ENCODE results near the gene DAB2IP.

Gene DAB2IP

DNA sequence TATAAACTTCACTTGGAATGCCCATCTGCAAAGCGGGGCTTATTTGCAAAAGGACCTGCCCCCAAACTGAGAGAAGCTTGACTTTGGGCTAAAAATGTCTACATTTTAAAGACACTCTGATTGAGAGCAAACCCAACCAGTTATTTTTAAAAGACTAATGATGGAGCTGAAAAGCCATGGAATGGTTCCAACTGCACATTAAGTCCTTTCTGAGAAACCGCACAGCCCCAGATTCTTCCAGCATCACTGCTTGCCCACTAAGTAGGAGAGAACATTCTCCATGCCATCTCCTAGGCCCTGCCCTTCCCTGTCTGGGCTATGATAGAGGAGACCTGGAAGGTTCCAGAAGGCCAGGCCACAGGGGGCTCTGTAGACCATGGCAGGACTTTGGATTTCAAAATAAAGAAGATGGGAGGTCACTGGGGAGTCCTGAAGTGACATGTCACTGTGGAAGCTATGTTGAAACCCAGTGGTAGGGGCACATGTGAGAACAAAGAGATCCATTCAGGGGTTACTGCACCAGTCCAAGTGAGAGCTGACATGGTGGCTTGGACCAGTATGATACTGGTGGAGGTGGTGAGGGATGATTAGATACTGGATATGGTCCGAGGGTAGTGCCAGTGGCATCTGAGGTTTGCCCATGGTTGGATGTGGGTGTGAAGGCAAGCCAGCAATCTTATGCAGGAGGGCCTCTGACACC is 179.2 kb downstream of the DAB2IP start:
- POLR2A ChIA-PET = no interaction called here
- CTCF ChIA-PET = no interaction called here
- TF ChIP-seq CTBP1 (IDR thresholded peaks at IDR 0.05; ENCODE audit: borderline replicate concordance) = no peak
- TF ChIP-seq NFRKB (IDR thresholded peaks at IDR 0.05) = no peak
- no peak for TF ChIP-seq HDGF (IDR thresholded peaks at IDR 0.05; ENCODE audit: borderline replicate concordance)
- TF ChIP-seq L3MBTL2 (conservative IDR thresholded peaks at IDR 0.05) = no peak
- TF ChIP-seq TARDBP (IDR thresholded peaks at IDR 0.05) = no peak
- TF ChIP-seq, protein P1, sequence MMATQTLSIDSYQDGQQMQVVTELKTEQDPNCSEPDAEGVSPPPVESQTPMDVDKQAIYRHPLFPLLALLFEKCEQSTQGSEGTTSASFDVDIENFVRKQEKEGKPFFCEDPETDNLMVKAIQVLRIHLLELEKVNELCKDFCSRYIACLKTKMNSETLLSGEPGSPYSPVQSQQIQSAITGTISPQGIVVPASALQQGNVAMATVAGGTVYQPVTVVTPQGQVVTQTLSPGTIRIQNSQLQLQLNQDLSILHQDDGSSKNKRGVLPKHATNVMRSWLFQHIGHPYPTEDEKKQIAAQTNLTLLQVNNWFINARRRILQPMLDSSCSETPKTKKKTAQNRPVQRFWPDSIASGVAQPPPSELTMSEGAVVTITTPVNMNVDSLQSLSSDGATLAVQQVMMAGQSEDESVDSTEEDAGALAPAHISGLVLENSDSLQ (IDR thresholded peaks at IDR 0.05) = no peak
- no peak for TF ChIP-seq FOXK2 (IDR thresholded peaks at IDR 0.05)
- no peak for TF ChIP-seq FOXM1 (IDR thresholded peaks at IDR 0.05; ENCODE audit: borderline replicate concordance)
- TF ChIP-seq LEF1 (IDR thresholded peaks at IDR 0.05; ENCODE audit: borderline replicate concordance) = no peak
- TF ChIP-seq FOXA1 (IDR thresholded peaks at IDR 0.05) = no peak
- no peak for TF ChIP-seq ELF4 (IDR thresholded peaks at IDR 0.05)
- no peak for TF ChIP-seq BHLHE40 (IDR thresholded peaks at IDR 0.05; ENCODE audit: borderline replicate concordance)
- no peak for TF ChIP-seq ARNT (IDR thresholded peaks at IDR 0.05)
- no peak for TF ChIP-seq SP1 (IDR thresholded peaks at IDR 0.05)
- DNase-seq (ENCODE audit: extremely low spot score) = no peak

DNA sequence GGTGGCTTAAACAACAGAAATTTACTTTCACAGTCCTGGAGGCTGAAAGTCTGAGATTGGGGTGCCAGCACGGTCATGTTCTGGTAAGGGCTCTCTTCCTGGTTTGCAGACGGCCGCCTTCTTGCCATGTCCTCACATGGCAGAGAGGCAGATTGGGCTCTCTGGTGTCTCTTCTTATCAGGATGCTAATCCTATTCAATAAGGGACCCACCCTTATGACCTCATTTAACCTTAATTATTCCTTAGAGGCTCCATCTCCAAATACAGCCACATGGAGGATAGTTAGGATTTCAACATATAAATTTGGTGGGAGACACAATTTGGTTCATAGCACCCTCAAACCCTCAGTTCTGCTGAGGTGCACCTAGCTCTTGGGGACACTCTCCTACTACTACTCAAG is 180.4 kb downstream of the DAB2IP start:
- POLR2A ChIA-PET = no interaction called here
- no peak for TF ChIP-seq SP1 (IDR thresholded peaks at IDR 0.05)
- TF ChIP-seq HDGF (IDR thresholded peaks at IDR 0.05; ENCODE audit: borderline replicate concordance) = no peak
- no peak for TF ChIP-seq TARDBP (IDR thresholded peaks at IDR 0.05)
- no peak for TF ChIP-seq ZNF384 (IDR thresholded peaks at IDR 0.05)
- TF ChIP-seq CTBP1 (IDR thresholded peaks at IDR 0.05; ENCODE audit: borderline replicate concordance) = no peak
- TF ChIP-seq, protein P1 (IDR thresholded peaks at IDR 0.05) = no peak
- no peak for DNase-seq (ENCODE audit: extremely low spot score)
- CTCF ChIA-PET = no interaction called here

DNA sequence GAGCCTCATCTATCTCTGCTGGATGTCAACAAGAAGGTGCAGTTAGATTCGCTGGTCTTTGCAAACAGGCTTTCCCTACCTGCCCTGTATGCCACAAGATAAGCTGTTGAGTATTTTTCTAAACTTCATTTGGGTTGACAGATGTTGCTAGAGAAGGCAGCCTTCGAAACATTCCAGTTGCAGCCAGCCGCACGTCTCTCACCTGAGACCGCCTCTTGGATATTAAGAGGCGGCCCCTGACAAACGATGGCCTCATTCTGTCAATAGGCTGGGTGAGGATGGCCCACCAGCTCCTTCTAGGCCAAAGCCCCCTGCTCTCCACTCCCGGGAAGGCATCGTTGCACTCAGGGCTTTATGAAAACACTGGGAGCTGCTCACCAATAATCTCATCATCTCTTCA is 181.6 kb downstream of the DAB2IP start:
- DNase-seq (ENCODE audit: extremely low spot score) = no peak
- TF ChIP-seq ARNT (IDR thresholded peaks at IDR 0.05) (no peak), FOXK2 (IDR thresholded peaks at IDR 0.05) (no peak)
- CTCF ChIA-PET = no interaction called here
- POLR2A ChIA-PET = no interaction called here
